ENCODE data around the gene FXYD1. TPM values are rescaled to one million over a fixed set of nuclear protein-coding genes. Genes with fewer than 3 reads are reported as not detected.

FXYD1 gene
- total and polyA plus RNA-seq, 2 of the 8 experiments (the other 6 are each of a cell fraction or from before 2014, with no cell fraction given), result 1.6 to 8.1 TPM

DNA sequence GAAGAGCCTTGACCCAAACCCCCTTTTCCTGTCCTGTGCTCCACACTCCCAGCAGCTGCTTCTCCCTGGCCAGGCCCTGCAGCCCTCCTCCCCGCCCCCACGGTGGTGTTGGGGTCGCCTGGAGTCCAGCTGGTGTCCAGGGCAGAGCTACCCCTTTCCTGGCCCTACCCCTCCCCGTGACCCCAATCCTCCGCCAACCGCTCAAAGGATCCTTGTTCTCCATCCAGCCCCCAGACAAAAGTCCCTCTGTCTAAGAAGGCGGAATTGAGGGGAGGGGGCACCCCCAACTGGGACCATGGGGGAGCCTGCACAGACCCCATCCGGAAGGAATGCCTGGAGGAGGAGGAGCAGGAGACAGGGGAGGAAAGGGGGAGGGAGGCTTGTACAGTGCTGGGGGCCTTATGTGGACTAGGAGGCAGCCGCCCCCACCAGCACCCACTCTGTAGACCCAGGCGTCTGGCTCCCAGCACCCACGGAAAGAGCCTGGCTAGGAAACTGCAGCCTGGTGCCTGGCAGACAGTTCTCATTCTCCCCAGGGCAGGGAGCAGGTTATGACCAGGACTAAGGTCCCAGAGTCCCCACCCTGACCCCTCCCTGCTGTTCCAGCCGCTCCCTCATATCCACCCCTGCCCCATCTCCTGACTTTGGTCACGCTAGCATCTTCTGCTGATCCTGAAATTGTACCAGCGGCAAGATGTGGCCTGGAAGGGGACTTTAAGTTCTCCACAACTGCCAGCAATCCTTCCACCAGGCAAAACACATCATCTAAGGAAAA is 23.3 kb upstream of the FXYD1 start, which contains the start of gene FXYD3:
FXYD3 (plus strand) TSS at position 647 of the 775 bp plus-strand sequence. CDS start 3,554 bp downstream, outside the sequence.
- Histone ChIP-seq H3K4me2 (ENCODE audit: insufficient read depth in 1 of 2, low read depth in 2 of 2, low read length in 2 of 2) (peak within 1 kb of the TSS; percentile 15 to 70; a peak in 3 of 4 replicates), H3K4me1 (replicated peaks in 1 of 4; ENCODE audit: control insufficient read depth in 3 of 4, insufficient read depth in 4 of 4, low read length in 3 of 4) (peaks cover 0 to 22% (median 14%) of the 10 kb centered on the region in 4 experiments; a peak in 6 of 7 replicates), H2BK5ac (ENCODE audit: low read depth, low read length) (no peak within 1 kb of the TSS), H2BK12ac (ENCODE audit: low read depth, low read length) (peak within 1 kb of the TSS; percentile 60; the same call in 1 of the 2 replicates), H2BK20ac (ENCODE audit: low read length) (no peak within 1 kb of the TSS; the same call in 1 of the 2 replicates), H4K8ac (ENCODE audit: extremely low read depth, insufficient read depth, low read length) (peak within 1 kb of the TSS; percentile 35; the same call in 1 of the 2 replicates), H3K9me3 (ENCODE audit: insufficient read depth in 2 of 2, low read depth in 1 of 2, low read length in 1 of 2) (no peaks in the 10 kb centered on the region), H3K79me1 (ENCODE audit: low read depth, low read length) (no peaks in the 10 kb centered on the region), H2BK15ac (ENCODE audit: low read length) (0 out of 2 replicates have a peak within 1 kb of the TSS, but pooled peaks have one; percentile 61), H3K27ac (ENCODE audit: low read depth, low read length) (no peak within 1 kb of the TSS), H2BK120ac (replicated peaks; ENCODE audit: low read depth, low read length) (no peak within 1 kb of the TSS), H3K4ac (replicated peaks; ENCODE audit: insufficient read length, low read depth, low read length) (peak within 1 kb of the TSS; percentile 44), H4K5ac (ENCODE audit: insufficient read length, low read depth, low read length) (no peak within 1 kb of the TSS), H2AK5ac (ENCODE audit: low read depth, low read length) (no peak within 1 kb of the TSS), H3K27me3 (replicated peaks in 1 of 4; ENCODE audit: control insufficient read depth in 3 of 4, extremely low read depth in 1 of 4, insufficient read depth in 3 of 4, low read length in 3 of 4) (peaks cover 0 to 2% (median 0%) of the 10 kb centered on the region in 4 experiments; a peak in 1 of 7 replicates), H2AFZ (ENCODE audit: low read length) (no peak within 1 kb of the TSS), H3K56ac (replicated peaks; ENCODE audit: insufficient read length, low read depth, low read length) (no peak within 1 kb of the TSS), H3K23ac (ENCODE audit: insufficient read length) (no peak within 1 kb of the TSS), H3K4me3 (ENCODE audit: extremely low read depth in 1 of 4, insufficient read depth in 2 of 4, low read depth in 3 of 4, low read length in 4 of 4) (peak within 1 kb of the TSS in 3 of 4 experiments; percentile 23 to 56 (median 31); a peak in 5 of 8 replicates), H4K91ac (replicated peaks; ENCODE audit: insufficient read length, low read length) (no peak within 1 kb of the TSS), H3K18ac (ENCODE audit: extremely low read depth, low read length) (peak within 1 kb of the TSS; percentile 4), H4K20me1 (replicated peaks in 1 of 2; ENCODE audit: control insufficient read depth in 1 of 2, insufficient read depth in 2 of 2, low read length in 2 of 2) (no peaks in the 10 kb centered on the region), H3K23me2 (ENCODE audit: low read depth, low read length) (no peaks in the 10 kb centered on the region), H3K9ac (replicated peaks in 1 of 4; ENCODE audit: extremely low read depth in 1 of 4, low read depth in 3 of 4, low read length in 3 of 4) (no peak within 1 kb of the TSS), H3K14ac (ENCODE audit: insufficient read length) (no peak within 1 kb of the TSS), H3K36me3 (ENCODE audit: control insufficient read depth in 2 of 4, insufficient read depth in 4 of 4, low read length in 3 of 4) (no peaks in the 10 kb centered on the region), H3K79me2 (ENCODE audit: control insufficient read depth in 1 of 2, insufficient read depth in 2 of 2, low read length in 2 of 2) (no peaks in the 10 kb centered on the region)
- FAIRE-seq (no peak), DNase-seq (ENCODE audit: low read depth in 1 of 2, low spot score in 2 of 2) (no peak)
- TF ChIP-seq EZH2 (IDR thresholded peaks at IDR 0.05; ENCODE audit: low read depth, low read length, severe bottlenecking) (no peak), SIRT6 (IDR thresholded peaks at IDR 0.05; ENCODE audit: low read length) (no peak), YY1 (IDR thresholded peaks at IDR 0.05; ENCODE audit: low read depth, low read length) (no peak)
- CTCF ChIA-PET (ENCODE audit: partially characterized antibody), result interaction anchor here (0.7 to 6.9 kb wide), 28 partner anchors 9 to 201 kb away, joined by 3 to 154 read pairs (median 5); partner anchors contain the start of genes FXYD1, FXYD7, HAMP and LGI4
- WGBS, 2 experiments (ENCODE audit: extremely low coverage in 1 of 2, insufficient coverage in 1 of 2, insufficient read length in 1 of 2, insufficient replicate concordance in 2 of 2, low coverage in 1 of 2, low lambda C conversion rate in 2 of 2, missing lambda C conversion rate in 1 of 2), result 68% methylated on average over 13 of the region's 14 CpGs; no CpG with 5 or more reads in 1 of the 2 experiments
- POLR2A ChIA-PET (ENCODE audit: partially characterized antibody), result interaction anchor here (0.7 to 1.8 kb wide), 4 partner anchors 11 to 49 kb away, joined by 3 to 7 read pairs (median 5); no protein-coding TSS in a partner anchor

Data from H1 (cell line).